Measurements from ENCODE around the gene LILRA5. TPM values are rescaled to one million over a fixed set of nuclear protein-coding genes. Genes with fewer than 3 reads are reported as not detected.
"Not testable (repeated sequence)": the region's sequence is repeated elsewhere in the genome, so short reads cannot be mapped to it uniquely, and the experiment has no call there.

Gene LILRA5
- total RNA-seq, 1 donor from 2014 or later, result not detected

GRCh38 chr19:54332149-54332548 is 19.2 kb upstream of the LILRA5 start:
- TF ChIP-seq, protein P1, sequence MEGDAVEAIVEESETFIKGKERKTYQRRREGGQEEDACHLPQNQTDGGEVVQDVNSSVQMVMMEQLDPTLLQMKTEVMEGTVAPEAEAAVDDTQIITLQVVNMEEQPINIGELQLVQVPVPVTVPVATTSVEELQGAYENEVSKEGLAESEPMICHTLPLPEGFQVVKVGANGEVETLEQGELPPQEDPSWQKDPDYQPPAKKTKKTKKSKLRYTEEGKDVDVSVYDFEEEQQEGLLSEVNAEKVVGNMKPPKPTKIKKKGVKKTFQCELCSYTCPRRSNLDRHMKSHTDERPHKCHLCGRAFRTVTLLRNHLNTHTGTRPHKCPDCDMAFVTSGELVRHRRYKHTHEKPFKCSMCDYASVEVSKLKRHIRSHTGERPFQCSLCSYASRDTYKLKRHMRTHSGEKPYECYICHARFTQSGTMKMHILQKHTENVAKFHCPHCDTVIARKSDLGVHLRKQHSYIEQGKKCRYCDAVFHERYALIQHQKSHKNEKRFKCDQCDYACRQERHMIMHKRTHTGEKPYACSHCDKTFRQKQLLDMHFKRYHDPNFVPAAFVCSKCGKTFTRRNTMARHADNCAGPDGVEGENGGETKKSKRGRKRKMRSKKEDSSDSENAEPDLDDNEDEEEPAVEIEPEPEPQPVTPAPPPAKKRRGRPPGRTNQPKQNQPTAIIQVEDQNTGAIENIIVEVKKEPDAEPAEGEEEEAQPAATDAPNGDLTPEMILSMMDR (conservative IDR thresholded peaks at IDR 0.05; ENCODE audit: low read depth, low read length), result no peak
- DNase-seq (ENCODE audit: low read depth), result no peak
- no peak overlapping the region for H3K4me3 ChIP-seq (ENCODE audit: low read depth, low read length)

- no peak for DNase-seq (ENCODE audit: low read depth)
- H3K4me3 ChIP-seq (ENCODE audit: low read depth, low read length), result no peak overlapping the region
- TF ChIP-seq, protein P1 (conservative IDR thresholded peaks at IDR 0.05; ENCODE audit: low read depth, low read length), result no peak
Observed at GRCh38 chr19:54331626-54332025, 18.7 kb upstream of the LILRA5 start.

- TF ChIP-seq, protein P1 (conservative IDR thresholded peaks at IDR 0.05; ENCODE audit: low read depth, low read length), result no peak
- no peak for DNase-seq (ENCODE audit: low read depth)
- no peak overlapping the region for H3K4me3 ChIP-seq (ENCODE audit: low read depth, low read length)
Observed at GRCh38 chr19:54329476-54330165, 16.7 kb upstream of the LILRA5 start.

GRCh38 chr19:54328781-54329180 is 15.8 kb upstream of the LILRA5 start:
- DNase-seq (ENCODE audit: low read depth); H3K4me3 ChIP-seq (ENCODE audit: low read depth, low read length): not testable (repeated sequence)

GRCh38 chr19:54325631-54326030 is 12.7 kb upstream of the LILRA5 start:
- no peak overlapping the region for H3K4me3 ChIP-seq (ENCODE audit: low read depth, low read length)
- TF ChIP-seq, protein P1 (conservative IDR thresholded peaks at IDR 0.05; ENCODE audit: low read depth, low read length), result no peak
- no peak for DNase-seq (ENCODE audit: low read depth)

- no peak for DNase-seq (ENCODE audit: low read depth)
Observed at GRCh38 chr19:54325194-54325621, 12.2 kb upstream of the LILRA5 start.

GRCh38 chr19:54324071-54324470 is 11.1 kb upstream of the LILRA5 start:
- no peak for DNase-seq (ENCODE audit: low read depth)
- H3K4me3 ChIP-seq (ENCODE audit: low read depth, low read length), result no peak overlapping the region
- TF ChIP-seq, protein P1 (conservative IDR thresholded peaks at IDR 0.05; ENCODE audit: low read depth, low read length), result no peak

More at GRCh38 chr19:54325194-54325621, 12.2 kb upstream of the LILRA5 start:
- TF ChIP-seq, protein P1 (conservative IDR thresholded peaks at IDR 0.05; ENCODE audit: low read depth, low read length), result peak; percentile 78
- no peak overlapping the region for H3K4me3 ChIP-seq (ENCODE audit: low read depth, low read length)

GRCh38 chr19:54322934-54323333 is 10.0 kb upstream of the LILRA5 start:
- H3K4me3 ChIP-seq (ENCODE audit: low read depth, low read length); DNase-seq (ENCODE audit: low read depth): not testable (repeated sequence)

DNA sequence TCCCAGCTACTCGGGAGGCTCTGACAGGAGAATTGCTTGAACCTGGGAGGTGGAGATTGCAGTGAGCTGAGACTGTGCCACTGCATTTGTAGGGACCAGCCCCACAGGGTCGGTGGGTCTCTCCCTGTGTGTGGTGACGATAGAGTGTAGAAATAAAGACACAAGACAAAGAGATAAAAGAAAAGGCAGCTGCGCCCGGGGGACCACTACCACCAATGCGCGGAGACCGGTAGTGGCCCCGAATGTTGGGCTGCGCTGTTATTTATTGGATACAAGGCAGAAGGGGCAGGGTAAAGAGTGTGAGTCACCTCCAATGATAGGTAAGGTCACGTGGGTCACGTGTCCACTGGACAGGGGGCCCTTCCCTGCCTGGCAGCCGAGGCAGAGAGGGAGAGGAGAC is 9.3 kb upstream of the LILRA5 start:
- H3K4me3 ChIP-seq (ENCODE audit: low read depth, low read length); DNase-seq (ENCODE audit: low read depth): not testable (repeated sequence)
